ENCODE data around the gene APOBEC3H. TPM values are rescaled to one million over a fixed set of nuclear protein-coding genes. Genes with fewer than 3 reads are reported as not detected.

APOBEC3H gene
- total RNA-seq, 1 donor, result 1.9 TPM

DNA sequence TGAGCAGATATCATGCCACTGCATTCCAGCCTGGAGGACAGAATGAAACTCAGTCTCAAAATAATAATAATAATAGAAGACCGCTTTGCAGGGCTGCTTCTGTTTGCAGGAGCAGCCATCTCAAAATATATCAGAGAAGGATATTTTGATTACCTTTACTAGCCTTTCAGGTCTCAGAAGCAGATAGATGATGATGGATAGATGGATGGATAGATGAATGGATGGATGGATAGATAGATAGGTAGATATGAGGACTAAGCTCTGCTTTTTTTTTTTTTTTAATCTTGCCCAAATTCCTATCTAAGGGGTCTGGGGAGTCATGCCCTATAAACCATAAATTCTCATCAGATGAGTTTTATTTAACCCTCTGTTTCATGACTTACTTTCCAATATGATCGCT, 18.5 kb downstream of the APOBEC3H start:
- Histone ChIP-seq H3K27me3 (ENCODE audit: insufficient read depth, low read length) (no peaks in the 10 kb centered on the region), H3K4me1 (ENCODE audit: insufficient read depth, low read length) (peaks cover 47% of the 10 kb centered on the region), H3K9me3 (ENCODE audit: low read depth, low read length) (no peaks in the 10 kb centered on the region), H3K4me3 (ENCODE audit: low read length) (no peak overlapping the region)

DNA sequence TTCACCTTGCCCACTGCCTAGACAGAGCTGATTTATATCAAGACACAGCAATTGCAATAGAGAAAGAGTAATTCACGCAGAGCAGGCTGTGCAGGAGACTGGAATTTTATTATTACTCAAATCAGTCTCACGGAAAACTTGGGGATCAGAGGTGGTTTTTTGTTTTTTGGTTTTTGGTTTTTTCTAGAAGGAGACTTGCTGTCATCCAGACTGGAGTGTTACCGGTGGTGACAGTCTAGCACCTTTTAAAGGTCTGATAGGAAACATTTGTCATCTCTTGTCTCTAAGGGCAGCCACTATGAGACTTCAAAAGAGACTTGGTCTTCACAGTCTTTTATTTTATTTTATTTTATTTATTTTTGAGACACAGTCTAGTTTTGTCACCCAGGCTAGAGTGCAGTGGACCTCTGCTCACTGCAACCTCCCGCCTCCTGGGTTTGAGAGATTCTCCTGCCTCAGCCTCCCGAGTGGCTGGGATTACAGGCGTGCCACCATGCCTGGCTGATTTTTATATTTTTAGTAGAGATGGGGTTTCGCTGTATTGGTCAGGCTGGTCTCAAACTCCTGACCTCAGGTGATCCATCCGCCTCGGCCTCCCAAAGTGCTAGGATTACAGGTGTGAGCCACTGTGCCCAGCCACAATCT, 19.1 kb downstream of the APOBEC3H start:
- Histone ChIP-seq H3K27me3 (ENCODE audit: insufficient read depth, low read length) (no peaks in the 10 kb centered on the region), H3K9me3 (ENCODE audit: low read depth, low read length) (no peaks in the 10 kb centered on the region), H3K4me1 (ENCODE audit: insufficient read depth, low read length) (peaks cover 42% of the 10 kb centered on the region), H3K4me3 (ENCODE audit: low read length) (no peak overlapping the region)

- Histone ChIP-seq H3K4me1 (ENCODE audit: insufficient read depth, low read length) (peaks cover 44% of the 10 kb centered on the region), H3K9me3 (ENCODE audit: low read depth, low read length) (no peaks in the 10 kb centered on the region), H3K4me3 (ENCODE audit: low read length) (no peak overlapping the region), H3K27me3 (ENCODE audit: insufficient read depth, low read length) (no peaks in the 10 kb centered on the region)
These were observed 20.6 kb downstream of the APOBEC3H start for GRCh38 chr22:39117585-39118191.

GRCh38 chr22:39120983-39121382, 23.9 kb downstream of the APOBEC3H start:
- H3K27me3 ChIP-seq (ENCODE audit: insufficient read depth, low read length), result no peaks in the 10 kb centered on the region
- H3K4me1 ChIP-seq (ENCODE audit: insufficient read depth, low read length), result peaks cover 30% of the 10 kb centered on the region
- H3K4me3 ChIP-seq (ENCODE audit: low read length), result no peak overlapping the region
- no peaks in the 10 kb centered on the region for H3K9me3 ChIP-seq (ENCODE audit: low read depth, low read length)

GRCh38 chr22:39122772-39123470, 25.9 kb downstream of the APOBEC3H start:
- no peak overlapping the region for H3K4me3 ChIP-seq (ENCODE audit: low read length)
- peaks cover 10% of the 10 kb centered on the region for H3K4me1 ChIP-seq (ENCODE audit: insufficient read depth, low read length)
- H3K27me3 ChIP-seq (ENCODE audit: insufficient read depth, low read length), result no peaks in the 10 kb centered on the region
- no peaks in the 10 kb centered on the region for H3K9me3 ChIP-seq (ENCODE audit: low read depth, low read length)

- Histone ChIP-seq H3K27me3 (ENCODE audit: insufficient read depth, low read length) (no peaks in the 10 kb centered on the region), H3K4me3 (ENCODE audit: low read length) (no peak overlapping the region), H3K4me1 (ENCODE audit: insufficient read depth, low read length) (peaks cover 3% of the 10 kb centered on the region), H3K9me3 (ENCODE audit: low read depth, low read length) (no peaks in the 10 kb centered on the region)
These were observed 26.9 kb downstream of the APOBEC3H start for GRCh38 chr22:39123751-39124581.

DNA sequence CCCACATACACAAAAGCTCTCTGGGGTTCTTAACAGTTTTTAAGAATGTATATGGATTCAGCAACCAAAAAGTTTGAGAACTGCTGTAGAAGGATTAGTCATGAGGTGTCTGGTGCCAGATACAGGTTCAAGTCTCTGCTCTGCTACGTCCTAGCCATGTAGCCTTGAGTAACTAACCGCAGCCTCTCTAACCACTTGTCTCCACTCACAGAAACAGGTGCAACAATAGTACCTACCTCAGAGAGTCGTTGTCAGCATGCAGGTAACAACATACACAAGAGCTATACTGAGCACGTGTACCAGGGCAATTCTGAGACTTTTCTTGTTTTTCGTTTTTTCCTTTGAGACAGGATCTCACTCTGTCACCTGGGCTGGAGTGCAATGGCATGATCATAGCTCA, 28.6 kb downstream of the APOBEC3H start:
- no peaks in the 10 kb centered on the region for H3K27me3 ChIP-seq (ENCODE audit: insufficient read depth, low read length)
- H3K4me1 ChIP-seq (ENCODE audit: insufficient read depth, low read length), result peaks cover 3% of the 10 kb centered on the region
- no peak overlapping the region for H3K4me3 ChIP-seq (ENCODE audit: low read length)
- no peaks in the 10 kb centered on the region for H3K9me3 ChIP-seq (ENCODE audit: low read depth, low read length)

DNA sequence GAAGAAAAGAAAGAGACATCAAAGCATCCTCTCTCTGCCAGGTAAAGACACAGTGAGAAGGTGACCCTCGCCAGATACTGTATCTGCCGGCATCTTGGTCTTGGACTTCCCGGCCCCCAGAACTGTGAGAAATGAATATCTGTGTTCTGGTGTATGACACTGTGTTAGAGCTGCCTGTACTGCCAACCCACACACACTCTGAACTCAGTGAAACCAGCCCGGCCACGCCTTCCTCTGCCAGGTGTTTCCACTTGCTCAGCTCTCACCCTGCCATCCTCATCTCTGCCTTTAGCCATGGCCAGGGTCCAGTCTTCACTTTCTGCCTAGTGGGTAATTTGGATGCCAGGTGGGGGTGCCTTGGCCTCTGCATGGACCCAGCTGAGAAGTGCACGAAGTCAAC, 31.5 kb downstream of the APOBEC3H start:
- no peak overlapping the region for H3K4me3 ChIP-seq (ENCODE audit: low read length)
- H3K27me3 ChIP-seq (ENCODE audit: insufficient read depth, low read length), result no peaks in the 10 kb centered on the region
- H3K4me1 ChIP-seq (ENCODE audit: insufficient read depth, low read length), result peaks cover 4% of the 10 kb centered on the region
- no peaks in the 10 kb centered on the region for H3K9me3 ChIP-seq (ENCODE audit: low read depth, low read length)

DNA sequence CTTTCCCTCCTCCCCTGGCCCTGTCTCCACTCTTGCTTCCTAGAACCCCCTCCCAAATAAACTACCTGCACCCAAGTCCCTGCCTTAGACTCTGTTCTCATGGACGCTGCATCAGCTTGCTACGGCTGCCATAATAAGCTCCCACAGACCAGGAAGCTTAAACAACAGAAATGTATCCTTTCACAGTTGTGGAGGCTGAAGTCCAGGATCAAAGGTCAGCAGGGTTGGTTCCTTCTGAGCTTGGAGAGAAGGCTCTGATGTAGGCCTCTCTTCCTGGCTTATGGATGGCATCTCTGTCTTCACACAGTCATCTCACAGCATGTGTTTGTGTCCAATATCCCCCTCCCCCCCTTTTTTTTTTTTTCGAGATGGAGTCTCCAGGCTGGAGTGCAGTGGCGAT, 32.0 kb downstream of the APOBEC3H start:
- Histone ChIP-seq H3K9me3 (ENCODE audit: low read depth, low read length) (no peaks in the 10 kb centered on the region), H3K4me1 (ENCODE audit: insufficient read depth, low read length) (peaks cover 4% of the 10 kb centered on the region), H3K4me3 (ENCODE audit: low read length) (no peak overlapping the region), H3K27me3 (ENCODE audit: insufficient read depth, low read length) (no peaks in the 10 kb centered on the region)

GRCh38 chr22:39129746-39130145, 32.7 kb downstream of the APOBEC3H start:
- H3K27me3 ChIP-seq (ENCODE audit: insufficient read depth, low read length), result no peaks in the 10 kb centered on the region
- peaks cover 4% of the 10 kb centered on the region for H3K4me1 ChIP-seq (ENCODE audit: insufficient read depth, low read length)
- no peak overlapping the region for H3K4me3 ChIP-seq (ENCODE audit: low read length)
- H3K9me3 ChIP-seq (ENCODE audit: low read depth, low read length), result no peaks in the 10 kb centered on the region

DNA sequence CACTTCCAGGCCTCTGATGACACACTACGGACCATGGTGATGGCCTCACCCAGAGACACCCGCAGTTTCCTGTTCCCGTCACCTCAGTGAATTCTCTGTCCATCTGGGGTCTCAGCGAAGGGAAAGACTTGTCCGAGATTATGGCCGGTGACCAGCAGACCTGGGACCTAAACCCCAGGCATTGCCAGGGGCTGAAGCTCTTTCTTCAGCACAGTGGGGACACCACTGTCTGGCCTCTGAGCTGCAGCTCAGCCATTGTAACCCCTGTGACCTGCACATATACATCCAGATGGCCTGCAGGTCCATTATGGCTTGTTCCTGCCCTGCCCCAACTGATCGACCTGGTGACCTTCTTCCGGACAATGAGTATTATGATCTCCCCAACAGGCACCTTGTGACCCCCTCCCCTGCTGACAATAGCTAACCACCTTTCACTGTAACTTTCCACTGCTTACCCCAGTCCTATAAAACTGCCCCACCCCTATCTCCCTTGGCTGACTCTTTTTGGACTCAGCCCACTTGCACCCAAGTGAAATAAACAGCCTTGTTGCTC, 33.2 kb downstream of the APOBEC3H start:
- Histone ChIP-seq H3K27me3 (ENCODE audit: insufficient read depth, low read length) (no peaks in the 10 kb centered on the region), H3K9me3 (ENCODE audit: low read depth, low read length) (no peaks in the 10 kb centered on the region), H3K4me3 (ENCODE audit: low read length) (no peak overlapping the region), H3K4me1 (ENCODE audit: insufficient read depth, low read length) (peaks cover 4% of the 10 kb centered on the region)

- Histone ChIP-seq H3K9me3 (ENCODE audit: low read depth, low read length) (no peaks in the 10 kb centered on the region), H3K4me1 (ENCODE audit: insufficient read depth, low read length) (peaks cover 4% of the 10 kb centered on the region), H3K4me3 (ENCODE audit: low read length) (no peak overlapping the region), H3K27me3 (ENCODE audit: insufficient read depth, low read length) (no peaks in the 10 kb centered on the region)
These were observed 34.1 kb downstream of the APOBEC3H start for GRCh38 chr22:39130892-39131855.

- Histone ChIP-seq H3K4me1 (ENCODE audit: insufficient read depth, low read length) (peaks cover 4% of the 10 kb centered on the region), H3K9me3 (ENCODE audit: low read depth, low read length) (no peaks in the 10 kb centered on the region), H3K27me3 (ENCODE audit: insufficient read depth, low read length) (no peaks in the 10 kb centered on the region), H3K4me3 (ENCODE audit: low read length) (no peak overlapping the region)
These were observed 35.2 kb downstream of the APOBEC3H start for GRCh38 chr22:39132281-39132680.
